ENCODE results near the gene BTNL8. TPM values are rescaled to one million over a fixed set of nuclear protein-coding genes. Genes with fewer than 3 reads are reported as not detected.

BTNL8 gene
- total RNA-seq, 1 donor, result not detected

DNA sequence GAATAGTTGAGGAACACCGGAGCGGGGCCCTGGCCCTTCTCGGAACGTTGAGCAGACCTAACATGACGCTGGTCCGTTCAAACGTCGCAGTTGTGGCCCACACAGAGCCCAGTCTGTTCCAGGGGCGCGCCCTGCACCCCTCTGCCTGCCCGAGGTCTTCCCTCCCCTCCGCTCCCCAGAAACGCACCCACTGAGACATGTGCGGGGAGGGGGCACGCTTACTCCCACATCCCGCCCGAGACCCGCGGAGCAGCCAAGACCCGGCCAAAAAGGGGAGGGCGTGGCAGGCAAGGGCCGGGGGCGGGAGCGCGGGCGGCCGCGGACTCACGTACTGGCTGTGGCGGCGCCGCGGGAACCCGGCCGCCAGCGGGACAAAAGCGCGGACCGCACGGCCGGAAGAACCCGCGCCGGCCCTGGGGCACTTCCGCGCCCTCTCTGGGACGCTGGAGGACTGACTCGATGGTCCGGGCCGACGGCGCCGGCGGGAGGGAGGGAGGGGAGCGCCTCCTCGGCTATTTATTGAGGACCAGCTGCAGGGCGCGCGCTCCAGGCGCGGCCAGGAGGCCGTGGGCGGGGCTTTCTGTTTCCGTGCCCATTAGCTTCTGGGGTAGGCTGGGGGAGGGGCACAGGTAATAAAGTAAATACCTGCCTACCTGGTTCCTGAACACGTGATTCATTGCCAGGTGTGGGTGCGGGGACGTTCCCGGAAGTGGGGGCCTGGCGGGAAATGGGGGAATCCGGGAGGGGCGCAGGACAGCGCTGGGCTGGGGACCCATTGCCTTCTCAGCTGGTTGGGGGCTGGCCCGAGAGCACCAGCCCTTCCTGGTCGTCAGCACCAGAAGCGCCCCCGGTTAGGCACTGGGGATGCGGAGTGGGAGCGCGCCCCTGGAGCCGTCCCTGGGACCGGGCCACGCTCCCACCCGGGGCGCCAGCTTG is 37.8 kb upstream of the BTNL8 start, which contains the start of gene ZFP62:
ZFP62 (minus strand) TSS at position 390 of the 936 bp plus-strand sequence; CDS start at position 333, 57 bp downstream.
- Histone ChIP-seq H4K20me1 (ENCODE audit: insufficient read depth, low read length) (no peaks in the 10 kb centered on the region), H3K36me3 (ENCODE audit: insufficient read depth, low read length) (peaks cover 6% of the 10 kb centered on the region), H3K4me2 (ENCODE audit: insufficient read depth, low read length) (peak within 1 kb of the TSS; percentile 84), H2AFZ (ENCODE audit: low read length) (peak within 1 kb of the TSS; percentile 98), H3K9me3 (ENCODE audit: low read depth, low read length) (no peaks in the 10 kb centered on the region), H3K79me2 (ENCODE audit: insufficient read depth, low read length) (peaks cover 28% of the 10 kb centered on the region), H3K27ac (ENCODE audit: low read depth, low read length) (peak within 1 kb of the TSS; percentile 76), H3K4me1 (ENCODE audit: insufficient read depth, low read length) (peaks cover 9% of the 10 kb centered on the region), H3K27me3 (ENCODE audit: insufficient read depth, low read length) (no peaks in the 10 kb centered on the region), H3K4me3 (ENCODE audit: insufficient read depth, low read length) (peak within 1 kb of the TSS; percentile 97)
- TF ChIP-seq, protein P1, sequence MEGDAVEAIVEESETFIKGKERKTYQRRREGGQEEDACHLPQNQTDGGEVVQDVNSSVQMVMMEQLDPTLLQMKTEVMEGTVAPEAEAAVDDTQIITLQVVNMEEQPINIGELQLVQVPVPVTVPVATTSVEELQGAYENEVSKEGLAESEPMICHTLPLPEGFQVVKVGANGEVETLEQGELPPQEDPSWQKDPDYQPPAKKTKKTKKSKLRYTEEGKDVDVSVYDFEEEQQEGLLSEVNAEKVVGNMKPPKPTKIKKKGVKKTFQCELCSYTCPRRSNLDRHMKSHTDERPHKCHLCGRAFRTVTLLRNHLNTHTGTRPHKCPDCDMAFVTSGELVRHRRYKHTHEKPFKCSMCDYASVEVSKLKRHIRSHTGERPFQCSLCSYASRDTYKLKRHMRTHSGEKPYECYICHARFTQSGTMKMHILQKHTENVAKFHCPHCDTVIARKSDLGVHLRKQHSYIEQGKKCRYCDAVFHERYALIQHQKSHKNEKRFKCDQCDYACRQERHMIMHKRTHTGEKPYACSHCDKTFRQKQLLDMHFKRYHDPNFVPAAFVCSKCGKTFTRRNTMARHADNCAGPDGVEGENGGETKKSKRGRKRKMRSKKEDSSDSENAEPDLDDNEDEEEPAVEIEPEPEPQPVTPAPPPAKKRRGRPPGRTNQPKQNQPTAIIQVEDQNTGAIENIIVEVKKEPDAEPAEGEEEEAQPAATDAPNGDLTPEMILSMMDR (IDR thresholded peaks at IDR 0.05; ENCODE audit: extremely low read depth, low read depth, low read length), result no peak
- peak; percentile 96 for DNase-seq (ENCODE audit: insufficient read length, low spot score, missing footprints)

DNA sequence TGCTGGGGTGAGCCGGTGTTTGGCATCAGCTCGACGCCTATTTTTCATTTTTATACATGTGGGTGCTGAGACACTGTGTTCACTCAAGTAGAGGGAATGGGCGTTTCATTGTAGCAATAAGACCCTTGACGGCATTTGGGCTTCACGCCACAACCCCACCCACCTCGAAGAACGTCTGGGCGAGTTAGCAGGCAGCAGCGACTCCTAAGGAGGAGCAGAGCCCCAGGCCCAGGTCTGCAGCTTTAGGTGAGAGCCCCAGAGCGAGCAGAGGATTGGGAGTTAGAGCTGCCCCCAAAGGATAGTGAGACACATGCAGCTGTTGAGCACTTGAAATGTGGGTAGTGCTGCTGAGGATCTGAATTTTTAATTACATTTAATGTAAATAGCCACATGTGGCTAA is 36.3 kb upstream of the BTNL8 start:
- H3K4me3 ChIP-seq (ENCODE audit: insufficient read depth, low read length), result no peak overlapping the region
- peaks cover 25% of the 10 kb centered on the region for H3K79me2 ChIP-seq (ENCODE audit: insufficient read depth, low read length)
- TF ChIP-seq, protein P1 (IDR thresholded peaks at IDR 0.05; ENCODE audit: extremely low read depth, low read depth, low read length), result no peak
- no peak overlapping the region for H3K27ac ChIP-seq (ENCODE audit: low read depth, low read length)
- no peak for DNase-seq (ENCODE audit: insufficient read length, low spot score, missing footprints)
- H3K36me3 ChIP-seq (ENCODE audit: insufficient read depth, low read length), result peaks cover 3% of the 10 kb centered on the region
- no peaks in the 10 kb centered on the region for H3K27me3 ChIP-seq (ENCODE audit: insufficient read depth, low read length)
- H2AFZ ChIP-seq (ENCODE audit: low read length), result peak overlapping the region; percentile 29
- H4K20me1 ChIP-seq (ENCODE audit: insufficient read depth, low read length), result no peaks in the 10 kb centered on the region
- no peak overlapping the region for H3K4me2 ChIP-seq (ENCODE audit: insufficient read depth, low read length)
- H3K9me3 ChIP-seq (ENCODE audit: low read depth, low read length), result no peaks in the 10 kb centered on the region
- H3K4me1 ChIP-seq (ENCODE audit: insufficient read depth, low read length), result peaks cover 9% of the 10 kb centered on the region

DNA sequence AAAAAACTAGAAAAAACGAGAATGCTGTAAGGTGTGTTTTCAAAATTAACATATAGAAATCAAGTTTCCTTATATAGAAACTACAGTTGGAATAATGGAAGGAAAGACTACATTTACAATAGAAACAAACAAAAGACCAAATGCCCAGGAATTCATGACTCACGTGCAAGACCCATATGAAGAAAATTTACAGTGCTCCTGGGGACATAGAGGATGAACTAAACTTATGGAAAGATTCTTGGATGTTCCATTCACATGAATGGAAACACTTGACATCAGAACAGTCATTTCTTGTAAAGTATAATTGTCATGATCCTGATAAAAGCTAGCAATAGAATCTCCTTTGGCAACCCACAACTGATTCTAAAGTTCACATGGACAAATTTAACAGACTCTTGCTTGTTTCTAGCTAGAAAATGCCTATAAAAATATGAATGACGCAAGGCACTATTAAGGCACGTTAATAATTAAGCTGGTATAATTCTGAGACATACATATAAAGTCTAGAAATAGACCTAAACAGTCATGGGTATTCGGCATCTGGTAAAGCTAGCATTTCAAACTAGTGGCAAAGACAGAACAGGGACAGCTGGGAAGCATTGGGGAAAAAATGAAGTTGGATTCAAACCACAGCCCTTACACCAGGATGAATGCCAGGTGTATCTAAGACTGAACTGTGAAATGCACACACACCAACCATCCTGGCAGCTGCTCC is 32.8 kb upstream of the BTNL8 start:
- no peaks in the 10 kb centered on the region for H3K4me1 ChIP-seq (ENCODE audit: insufficient read depth, low read length)
- no peaks in the 10 kb centered on the region for H4K20me1 ChIP-seq (ENCODE audit: insufficient read depth, low read length)
- H3K27me3 ChIP-seq (ENCODE audit: insufficient read depth, low read length), result no peaks in the 10 kb centered on the region
- no peak overlapping the region for H2AFZ ChIP-seq (ENCODE audit: low read length)
- peak; percentile 56 for DNase-seq (ENCODE audit: insufficient read length, low spot score, missing footprints)
- TF ChIP-seq, protein P1 (IDR thresholded peaks at IDR 0.05; ENCODE audit: extremely low read depth, low read depth, low read length), result no peak
- H3K36me3 ChIP-seq (ENCODE audit: insufficient read depth, low read length), result no peaks in the 10 kb centered on the region
- H3K79me2 ChIP-seq (ENCODE audit: insufficient read depth, low read length), result no peaks in the 10 kb centered on the region
- no peak overlapping the region for H3K4me3 ChIP-seq (ENCODE audit: insufficient read depth, low read length)
- H3K9me3 ChIP-seq (ENCODE audit: low read depth, low read length), result no peaks in the 10 kb centered on the region
- H3K4me2 ChIP-seq (ENCODE audit: insufficient read depth, low read length), result no peak overlapping the region
- H3K27ac ChIP-seq (ENCODE audit: low read depth, low read length), result no peak overlapping the region

GRCh38 chr5:180866985-180867384 is 32.0 kb upstream of the BTNL8 start:
- H3K27ac ChIP-seq (ENCODE audit: low read depth, low read length), result no peak overlapping the region
- H3K79me2 ChIP-seq (ENCODE audit: insufficient read depth, low read length), result no peaks in the 10 kb centered on the region
- H3K4me1 ChIP-seq (ENCODE audit: insufficient read depth, low read length), result no peaks in the 10 kb centered on the region
- H2AFZ ChIP-seq (ENCODE audit: low read length), result no peak overlapping the region
- H3K4me2 ChIP-seq (ENCODE audit: insufficient read depth, low read length), result no peak overlapping the region
- DNase-seq (ENCODE audit: insufficient read length, low spot score, missing footprints), result peak; percentile 19
- H3K9me3 ChIP-seq (ENCODE audit: low read depth, low read length), result no peaks in the 10 kb centered on the region
- H4K20me1 ChIP-seq (ENCODE audit: insufficient read depth, low read length), result no peaks in the 10 kb centered on the region
- H3K4me3 ChIP-seq (ENCODE audit: insufficient read depth, low read length), result no peak overlapping the region
- no peaks in the 10 kb centered on the region for H3K36me3 ChIP-seq (ENCODE audit: insufficient read depth, low read length)
- TF ChIP-seq, protein P1 (IDR thresholded peaks at IDR 0.05; ENCODE audit: extremely low read depth, low read depth, low read length), result no peak
- no peaks in the 10 kb centered on the region for H3K27me3 ChIP-seq (ENCODE audit: insufficient read depth, low read length)

Data from osteoblast (primary cell).